NCI-H2196 (cell line): ENCODE measurements around the gene DNAJB4.
A peak's percentile ranks its signal among the peaks of the same experiment; 100 is the strongest.
"Not testable (repeated sequence)": the region's sequence is repeated elsewhere in the genome, so short reads cannot be mapped to it uniquely, and the experiment has no call there.

Experiments
- DNase-seq: peaks from one replicate; lab custom pipeline; 2025; ENCODE audit not compliant: unreplicated experiment; lab: John Stamatoyannopoulos, UW

DNAJB4 gene

GRCh38 chr1:77990629-77991204 lies 14.0 kb upstream of the DNAJB4 start:
- no peak for DNase-seq

GRCh38 chr1:77991638-77992037 lies 13.1 kb upstream of the DNAJB4 start:
- no peak for DNase-seq

- DNase-seq = no peak
These were observed 10.5 kb upstream of the DNAJB4 start for GRCh38 chr1:77994117-77994705.

GRCh38 chr1:77996734-77997133 lies 8.0 kb upstream of the DNAJB4 start:
- no peak for DNase-seq

- not testable (repeated sequence) for DNase-seq
These were observed 4.2 kb upstream of the DNAJB4 start for GRCh38 chr1:78000536-78000935.

- no peak for DNase-seq
These were observed 1.5 kb upstream of the DNAJB4 start for GRCh38 chr1:78003070-78003746.

GRCh38 chr1:78003882-78004718 lies 639 bp upstream of the DNAJB4 start:
- no peak for DNase-seq

GRCh38 chr1:78005448-78005722 lies 646 bp downstream of the DNAJB4 start:
- no peak for DNase-seq

GRCh38 chr1:78005755-78006154 lies 1.0 kb downstream of the DNAJB4 start:
- DNase-seq = peak; percentile 62

- DNase-seq = no peak
These were observed 1.8 kb downstream of the DNAJB4 start for GRCh38 chr1:78006521-78006920.

GRCh38 chr1:78007677-78008341 lies 3.1 kb downstream of the DNAJB4 start:
- no peak for DNase-seq

- no peak for DNase-seq
These were observed 4.5 kb downstream of the DNAJB4 start for GRCh38 chr1:78009276-78009675.

GRCh38 chr1:78009836-78010235 lies 5.1 kb downstream of the DNAJB4 start:
- DNase-seq = no peak

GRCh38 chr1:78011050-78011449 lies 6.3 kb downstream of the DNAJB4 start:
- DNase-seq = no peak

- DNase-seq = no peak
These were observed 10.4 kb downstream of the DNAJB4 start for GRCh38 chr1:78015148-78015547.

- DNase-seq = no peak
These were observed 14.3 kb downstream of the DNAJB4 start for GRCh38 chr1:78019024-78019423.

GRCh38 chr1:78021134-78021533 lies 16.4 kb downstream of the DNAJB4 start:
- not testable (repeated sequence) for DNase-seq

GRCh38 chr1:78029793-78030192 lies 25.1 kb downstream of the DNAJB4 start:
- DNase-seq = no peak

- no peak for DNase-seq
These were observed 28.5 kb downstream of the DNAJB4 start for GRCh38 chr1:78032996-78033796.

- no peak for DNase-seq
These were observed 29.0 kb downstream of the DNAJB4 start for GRCh38 chr1:78033797-78034172.

GRCh38 chr1:78035121-78035520 lies 30.4 kb downstream of the DNAJB4 start:
- DNase-seq = no peak
